ENCODE data around the gene CRHBP.

Gene CRHBP

GRCh38 chr5:77015938-77016569 lies 63.2 kb downstream of the CRHBP start:
- no peak for DNase-seq (ENCODE audit: low spot score)

DNA sequence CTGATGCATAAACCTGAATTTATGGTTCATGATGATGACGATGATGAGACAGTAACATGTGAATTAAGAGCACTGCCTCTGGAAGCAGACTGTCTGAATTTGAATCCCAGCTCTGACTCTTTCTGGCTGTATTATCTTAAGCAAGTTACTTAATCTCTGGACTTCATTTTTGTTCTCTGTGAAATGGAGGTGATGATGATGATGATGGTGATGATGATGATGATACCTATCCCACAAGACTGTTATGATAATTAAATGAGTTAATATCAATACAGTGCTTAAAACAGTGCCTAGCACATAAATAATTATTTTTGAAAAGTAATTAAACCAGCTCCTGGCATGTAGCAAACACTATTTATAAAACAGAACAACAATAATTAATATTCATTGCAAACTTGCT lies 64.1 kb downstream of the CRHBP start:
- DNase-seq (ENCODE audit: low spot score) = no peak

DNA sequence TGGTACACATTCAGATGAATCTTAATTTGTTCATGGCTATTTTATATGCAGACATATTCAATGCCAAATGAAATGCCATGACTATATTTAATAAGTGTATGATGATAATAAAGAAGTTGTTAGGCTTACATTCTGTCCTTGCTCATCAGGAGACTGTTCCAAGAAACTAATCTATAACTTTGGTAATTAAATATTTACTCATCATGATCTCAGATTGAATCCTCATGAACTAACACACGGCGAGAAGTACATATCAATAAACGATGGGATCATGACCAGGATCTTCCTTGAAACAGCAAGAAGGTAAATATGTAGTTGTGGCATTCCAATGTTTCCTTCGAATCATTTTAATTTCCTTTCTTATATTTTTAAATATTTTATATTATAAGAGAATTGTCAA lies 64.8 kb downstream of the CRHBP start:
- DNase-seq (ENCODE audit: low spot score) = no peak

Measured in CD4-positive, alpha-beta T cell treated with Interleukin-15 for 4 hours (primary cell).